Stimulated activated CD4-positive, alpha-beta T cell treated with anti-CD3 and anti-CD28 coated beads, Interleukin-2, amount 100 ng/mL, for 24 hours (primary cell): ENCODE measurements around the gene SPAG8.

Experiments used
- DNase-seq, 2 donors: peaks; one replicate each; pipeline ENCODE4 v3.0.0-alpha.2; 2020

Gene SPAG8

DNA sequence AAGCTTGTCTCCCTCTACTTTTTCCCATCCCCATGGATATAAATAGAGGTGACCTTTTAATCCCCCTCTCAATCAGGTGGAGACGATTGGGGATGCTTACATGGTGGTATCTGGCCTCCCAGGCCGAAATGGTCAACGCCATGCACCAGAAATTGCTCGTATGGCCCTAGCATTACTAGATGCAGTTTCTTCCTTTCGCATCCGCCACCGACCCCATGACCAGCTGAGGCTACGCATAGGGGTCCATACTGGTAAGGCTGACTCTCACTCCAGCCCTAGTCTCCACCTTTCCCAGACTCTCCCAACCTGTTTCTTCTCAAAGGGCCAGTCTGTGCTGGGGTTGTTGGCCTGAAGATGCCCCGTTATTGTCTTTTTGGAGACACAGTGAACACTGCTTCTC is 3.6 kb downstream of the SPAG8 start:
- DNase-seq = no peak

DNA sequence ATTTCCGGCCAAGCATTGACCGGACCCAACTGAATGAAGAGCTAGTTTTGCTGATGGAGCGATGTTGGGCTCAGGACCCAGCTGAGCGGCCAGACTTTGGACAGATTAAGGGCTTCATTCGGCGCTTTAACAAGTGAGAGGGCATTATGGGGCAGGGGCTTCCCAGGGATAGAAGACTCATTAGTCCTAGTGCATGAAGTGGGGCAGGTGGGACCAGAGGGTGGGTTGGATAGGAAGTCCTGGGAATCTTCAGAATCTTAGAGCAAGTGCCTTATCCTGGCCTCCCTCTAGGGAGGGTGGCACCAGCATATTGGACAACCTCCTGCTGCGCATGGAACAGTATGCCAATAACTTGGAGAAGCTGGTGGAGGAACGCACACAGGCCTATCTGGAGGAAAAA is 6.0 kb downstream of the SPAG8 start:
- no peak for DNase-seq

DNA sequence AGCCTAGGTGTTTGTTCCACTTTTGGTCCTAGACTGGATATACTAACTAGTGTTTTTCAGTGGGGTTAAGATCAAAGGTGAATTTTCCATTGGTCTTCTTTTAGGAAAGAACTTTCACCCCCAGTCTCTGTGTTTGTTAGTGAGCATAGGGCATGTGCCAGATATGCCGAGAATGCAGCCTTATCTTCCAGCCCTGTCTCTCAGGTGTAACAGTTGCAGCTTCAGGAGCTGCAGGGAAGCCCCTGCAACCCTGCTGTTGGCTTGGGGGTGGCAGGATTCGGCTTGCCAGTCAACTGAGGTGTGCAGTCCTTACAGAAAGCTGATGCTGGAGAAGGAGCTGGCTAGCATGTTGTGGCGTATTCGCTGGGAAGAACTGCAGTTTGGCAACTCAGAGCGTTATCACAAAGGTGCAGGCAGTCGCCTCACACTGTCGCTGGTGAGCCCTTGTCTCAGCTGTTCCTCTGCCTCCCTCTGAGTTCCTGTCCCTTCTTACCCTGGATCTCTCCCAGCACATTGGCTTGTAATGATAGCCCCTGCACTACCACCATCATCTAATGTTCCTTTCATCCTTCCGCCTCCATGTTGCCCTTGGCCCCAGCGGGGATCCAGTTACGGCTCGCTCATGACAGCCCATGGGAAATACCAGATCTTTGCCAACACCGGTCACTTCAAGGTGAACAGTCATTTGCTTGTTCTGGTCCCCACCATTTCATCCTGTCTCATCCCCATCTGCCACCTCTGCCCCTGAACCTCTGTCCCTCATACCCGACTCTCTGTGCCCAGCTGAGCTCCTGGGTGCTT is 10.5 kb downstream of the SPAG8 start:
- no peak for DNase-seq

DNA sequence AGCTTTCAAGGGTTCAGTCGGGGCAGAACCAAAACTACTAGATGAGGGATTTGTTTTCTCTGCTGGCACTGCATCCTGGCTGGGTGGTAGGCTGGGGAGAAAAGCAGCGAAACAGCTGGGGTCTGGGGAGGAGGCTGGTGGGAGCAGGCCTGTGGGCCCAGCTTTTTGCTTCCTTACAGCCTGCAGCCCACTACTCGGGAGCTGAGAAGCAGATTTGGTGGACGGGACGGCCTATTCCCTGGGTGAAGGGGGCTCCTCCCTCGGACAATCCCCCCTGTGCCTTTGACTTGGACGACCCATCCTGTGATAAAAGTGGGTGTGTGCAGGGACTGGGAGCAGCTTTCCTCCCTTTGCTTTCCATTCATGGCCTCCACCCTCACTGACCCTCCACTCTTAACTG is 11.5 kb downstream of the SPAG8 start:
- no peak for DNase-seq

DNA sequence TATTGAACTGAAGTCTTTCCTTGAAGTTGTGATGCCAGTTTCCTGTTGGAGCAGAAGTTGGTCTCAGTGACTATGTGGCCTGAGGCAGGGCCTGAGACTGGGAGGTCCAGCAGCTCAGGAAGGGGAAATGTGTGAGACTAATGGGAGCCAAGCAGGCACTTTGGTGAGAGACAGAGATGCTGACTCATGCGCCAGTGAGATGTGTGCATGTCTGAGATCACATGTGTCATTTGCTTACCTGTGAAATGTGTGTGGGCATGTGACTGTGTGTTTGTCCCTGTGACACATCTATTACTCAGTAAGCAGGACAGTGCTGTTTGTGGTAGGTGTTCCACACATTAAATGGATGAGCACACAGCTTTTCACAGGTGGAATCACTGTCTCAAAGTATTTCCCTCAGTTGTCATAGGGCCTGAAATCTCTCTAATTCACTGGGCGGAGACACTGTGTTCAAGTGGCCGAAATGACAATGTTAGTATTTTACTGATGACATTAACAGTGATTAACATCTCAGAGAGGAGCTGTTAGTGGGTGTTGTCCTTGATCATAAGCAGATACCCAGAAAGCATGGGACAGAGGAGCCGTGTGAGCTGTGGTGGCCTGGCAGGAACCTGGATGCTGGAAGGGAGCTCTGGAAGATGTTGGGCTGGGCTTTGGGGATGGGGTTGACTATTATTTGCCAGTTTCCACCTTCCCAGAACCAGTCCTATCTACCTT is 13.2 kb downstream of the SPAG8 start:
- peak; percentile 38 to 59 for DNase-seq

DNA sequence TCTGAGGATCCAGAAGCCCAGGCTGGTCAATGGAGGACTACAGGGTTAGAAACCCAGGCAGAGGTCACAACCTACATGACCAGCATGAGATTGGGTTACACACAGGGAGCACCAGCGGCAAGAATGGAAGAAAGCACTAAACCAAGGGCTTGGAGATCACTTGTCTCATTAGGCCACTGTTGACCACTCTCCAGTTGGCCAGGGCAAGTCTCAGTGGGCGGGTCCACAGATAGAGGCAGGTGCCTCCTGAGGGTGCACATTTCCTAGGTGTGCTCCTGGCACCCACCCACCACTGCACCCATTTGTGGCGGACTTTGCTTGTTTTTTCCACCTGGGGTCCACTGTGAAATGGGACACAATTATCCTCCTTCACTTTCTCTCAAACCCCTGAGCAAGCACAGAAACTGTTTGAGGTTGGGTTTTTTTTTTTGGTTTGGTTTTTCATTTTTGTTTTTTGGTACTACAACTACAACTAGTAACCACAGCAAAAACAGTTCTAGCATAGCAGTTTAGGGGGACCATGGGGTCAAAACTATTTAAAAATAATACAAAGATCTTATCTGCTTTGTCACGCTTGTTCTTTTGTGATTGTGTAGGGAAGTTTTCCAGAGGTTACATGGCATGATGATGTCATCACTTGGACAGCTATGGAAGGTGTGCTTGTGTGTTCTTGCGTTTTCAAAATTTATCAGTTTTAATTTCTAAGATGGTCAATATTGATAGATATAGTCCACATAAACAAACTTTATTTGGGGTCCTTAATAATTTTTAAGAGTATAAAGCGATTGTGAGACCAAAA is 14.6 kb downstream of the SPAG8 start:
- DNase-seq = no peak

DNA sequence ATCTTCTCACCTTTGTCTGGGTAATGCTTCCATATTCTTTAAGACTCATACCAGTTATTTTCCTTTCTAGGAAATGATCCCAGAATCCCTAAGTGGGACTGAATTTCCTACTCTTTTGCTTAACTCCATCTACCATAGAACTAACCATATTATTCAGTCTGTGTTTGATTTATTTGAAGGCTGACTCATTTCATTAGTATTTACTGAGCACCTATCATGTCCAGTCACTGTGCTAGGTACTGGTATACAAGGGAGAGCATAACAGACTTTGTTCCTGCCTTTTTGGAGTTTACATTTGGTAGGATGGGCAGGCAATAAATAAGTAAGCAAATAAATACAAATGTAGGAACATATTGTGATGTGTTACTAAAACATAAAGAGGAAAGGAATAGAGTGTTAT is 16.4 kb downstream of the SPAG8 start:
- no peak for DNase-seq

DNA sequence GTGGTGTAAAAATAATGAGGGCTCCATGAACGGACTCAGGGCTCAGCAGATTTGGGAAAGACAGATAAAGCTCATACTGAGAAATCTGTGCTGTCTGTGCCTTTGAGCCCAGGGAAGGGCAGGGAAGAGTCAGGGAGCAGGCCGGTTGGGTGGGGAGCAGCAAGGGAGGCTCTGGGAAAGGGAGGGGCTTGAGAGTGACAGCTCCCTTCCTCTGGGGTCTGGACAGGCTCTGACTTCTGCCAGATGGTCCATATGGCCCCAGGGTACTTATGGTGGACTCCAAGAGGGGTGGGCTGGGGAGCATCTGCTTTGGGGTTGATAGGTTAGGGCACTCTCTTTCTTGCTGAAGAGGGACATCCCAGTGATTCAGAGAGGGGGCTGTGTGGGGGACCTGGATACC is 18.6 kb downstream of the SPAG8 start:
- no peak for DNase-seq

DNA sequence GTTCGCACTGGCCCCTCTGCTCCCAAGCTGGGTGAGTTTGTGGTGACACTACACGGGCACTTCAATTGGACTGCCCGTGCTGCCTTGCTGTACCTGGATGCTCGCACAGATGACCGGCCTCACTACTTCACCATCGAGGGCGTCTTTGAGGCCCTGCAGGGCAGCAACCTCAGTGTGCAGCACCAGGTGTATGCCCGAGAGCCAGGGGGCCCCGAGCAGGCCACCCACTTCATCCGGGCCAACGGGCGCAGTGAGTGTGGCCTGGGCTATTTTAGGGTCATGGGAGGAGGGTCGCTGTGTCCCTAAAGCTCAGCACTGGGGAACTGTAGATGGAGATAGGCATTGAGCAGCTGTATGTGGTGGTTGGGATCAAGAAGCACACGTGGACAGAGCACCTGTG is 19.2 kb downstream of the SPAG8 start:
- no peak for DNase-seq

DNA sequence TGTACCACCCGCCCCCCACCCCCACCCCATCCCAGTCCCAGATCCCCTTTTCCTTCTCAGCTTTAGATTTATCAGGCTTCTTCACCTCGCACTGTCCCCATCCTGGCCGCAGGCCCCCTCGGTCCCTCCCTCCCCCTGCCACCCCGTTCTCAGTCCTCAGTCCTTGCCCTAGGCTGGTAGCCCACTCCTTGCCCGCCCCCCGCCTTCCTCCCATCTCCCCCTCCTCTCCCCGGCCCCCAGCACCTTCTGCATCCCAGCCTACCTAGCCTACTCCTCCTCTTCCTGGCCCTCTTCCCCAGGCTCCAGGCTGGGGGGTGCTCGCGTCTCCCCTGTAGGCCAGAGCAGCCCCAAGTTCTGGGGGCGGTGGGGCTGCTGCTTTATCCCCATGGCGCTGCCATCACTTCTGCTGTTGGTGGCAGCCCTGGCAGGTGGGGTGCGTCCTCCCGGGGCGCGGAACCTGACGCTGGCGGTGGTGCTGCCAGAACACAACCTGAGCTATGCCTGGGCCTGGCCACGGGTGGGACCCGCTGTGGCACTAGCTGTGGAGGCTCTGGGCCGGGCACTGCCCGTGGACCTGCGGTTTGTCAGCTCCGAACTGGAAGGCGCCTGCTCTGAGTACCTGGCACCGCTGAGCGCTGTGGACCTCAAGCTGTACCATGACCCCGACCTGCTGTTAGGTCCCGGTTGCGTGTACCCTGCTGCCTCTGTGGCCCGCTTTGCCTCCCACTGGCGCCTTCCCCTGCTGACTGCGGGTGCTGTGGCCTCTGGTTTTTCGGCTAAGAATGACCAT is 19.8 kb downstream of the SPAG8 start:
- no peak for DNase-seq

DNA sequence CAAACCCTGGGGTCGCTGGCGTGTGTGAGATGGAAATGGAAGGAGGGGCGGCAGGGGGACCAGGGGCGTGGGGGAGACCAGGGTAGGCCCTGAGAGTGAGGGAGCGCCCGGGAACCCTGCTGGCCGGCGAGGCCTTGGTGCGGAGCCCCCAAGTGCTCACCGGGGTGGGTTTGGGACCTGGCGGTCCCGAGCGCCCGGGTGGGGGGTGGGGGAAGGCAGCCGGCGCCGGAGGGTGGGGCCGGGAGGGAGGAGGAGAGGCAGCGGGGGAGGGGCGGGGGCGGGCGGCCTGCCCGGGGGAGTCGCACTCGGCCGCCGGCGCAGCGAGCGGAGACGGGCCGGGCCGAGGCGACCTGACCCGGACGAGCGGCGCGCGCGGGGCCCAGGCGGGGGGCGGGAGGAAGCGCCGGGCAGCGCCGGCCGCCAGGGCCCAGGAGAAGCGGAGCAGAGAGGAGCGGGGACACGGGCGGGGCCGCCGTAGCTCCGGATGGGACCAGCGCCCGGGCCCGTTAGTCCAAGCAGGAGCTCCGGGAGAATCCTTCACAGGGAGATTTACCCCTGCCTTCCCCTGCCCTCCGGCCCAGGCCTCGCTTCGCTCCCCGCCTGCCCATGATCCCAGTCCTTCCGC is 20.7 kb downstream of the SPAG8 start, which contains the start of gene NPR2:
Gene NPR2 (plus strand): TSS at position 295 of the 625 bp plus-strand sequence. CDS start 818 bp downstream, outside the sequence.
- DNase-seq = no peak

DNA sequence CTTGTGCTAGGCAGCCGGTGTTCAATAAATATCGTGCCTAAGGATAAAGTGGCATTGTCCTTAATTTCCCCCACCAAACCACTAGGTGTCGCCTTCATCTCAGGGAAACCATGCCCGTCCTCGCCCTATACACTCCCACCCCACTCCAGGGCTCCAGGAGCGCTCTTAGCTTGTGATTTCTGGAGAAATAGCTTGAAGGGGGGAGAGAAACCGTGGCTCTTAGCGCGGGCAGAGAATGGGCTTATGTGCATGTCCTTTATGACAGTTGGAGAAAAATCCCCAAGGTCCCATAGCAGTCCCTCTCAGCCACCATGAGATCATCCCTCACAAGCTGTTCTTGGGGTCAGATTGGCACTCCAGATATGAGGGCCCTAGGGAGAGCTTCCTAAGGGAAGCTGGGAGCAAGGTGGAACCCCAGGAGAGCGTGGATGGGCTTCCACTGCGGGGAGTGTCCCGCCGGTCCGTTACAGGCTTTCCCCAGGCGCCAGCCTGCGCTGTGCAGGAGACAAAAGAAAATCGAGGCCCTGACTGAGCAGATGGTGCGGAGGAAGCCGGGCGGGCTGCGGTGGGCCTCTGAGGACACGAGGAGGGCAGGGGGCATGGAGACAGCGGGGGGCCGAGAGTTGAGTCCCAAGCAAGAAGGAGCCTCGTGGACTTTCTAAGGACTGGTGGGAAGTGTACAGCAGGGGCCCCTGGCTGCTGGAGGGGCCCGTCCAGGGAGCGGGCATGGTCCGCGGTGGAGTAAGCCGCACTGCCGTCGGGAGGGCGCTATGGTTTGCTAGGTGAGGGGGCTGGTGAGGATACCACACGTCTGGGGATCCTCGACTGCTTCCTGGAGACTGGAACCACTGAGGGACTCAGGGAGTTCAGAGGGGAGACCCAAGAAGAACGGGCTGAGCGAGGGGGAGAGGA is 21.4 kb downstream of the SPAG8 start:
- peak; percentile 45 to 60 for DNase-seq

DNA sequence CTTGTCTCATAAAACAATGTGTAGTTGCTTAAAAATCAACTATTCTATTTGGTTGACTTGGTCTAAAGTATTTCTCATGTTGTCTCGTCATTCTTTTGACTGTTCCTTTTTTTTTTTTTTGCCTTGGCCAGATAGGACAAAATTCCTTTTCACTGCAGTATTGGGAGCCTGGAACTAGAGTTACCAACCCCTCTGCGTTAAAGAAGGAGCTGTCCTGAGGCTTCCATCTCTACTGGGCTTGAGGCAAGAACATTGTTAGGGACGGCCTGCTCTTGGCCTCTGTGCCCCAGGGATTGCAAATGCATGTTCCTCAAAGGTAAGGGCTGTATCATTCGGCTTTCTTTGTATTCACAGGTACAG is 22.1 kb downstream of the SPAG8 start:
- no peak for DNase-seq

DNA sequence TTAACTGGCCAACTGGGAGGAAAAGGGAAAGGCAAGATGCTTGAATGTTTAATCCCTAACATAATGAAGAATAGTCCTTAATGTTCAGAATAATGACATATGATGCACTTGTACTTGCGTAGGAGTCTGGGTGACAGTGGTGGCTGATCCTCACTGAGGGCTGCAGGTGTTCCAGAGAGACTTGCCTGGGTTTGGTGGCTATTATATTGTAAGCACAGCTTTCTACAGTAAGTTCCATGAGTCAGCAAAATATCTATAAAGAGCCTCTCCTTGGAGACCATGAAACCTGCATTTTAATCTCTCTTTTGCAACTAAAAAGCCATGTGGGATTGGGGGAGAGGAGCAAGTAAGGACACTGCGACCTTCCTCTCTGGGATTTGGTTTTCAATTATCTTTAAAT is 22.5 kb downstream of the SPAG8 start:
- no peak for DNase-seq

DNA sequence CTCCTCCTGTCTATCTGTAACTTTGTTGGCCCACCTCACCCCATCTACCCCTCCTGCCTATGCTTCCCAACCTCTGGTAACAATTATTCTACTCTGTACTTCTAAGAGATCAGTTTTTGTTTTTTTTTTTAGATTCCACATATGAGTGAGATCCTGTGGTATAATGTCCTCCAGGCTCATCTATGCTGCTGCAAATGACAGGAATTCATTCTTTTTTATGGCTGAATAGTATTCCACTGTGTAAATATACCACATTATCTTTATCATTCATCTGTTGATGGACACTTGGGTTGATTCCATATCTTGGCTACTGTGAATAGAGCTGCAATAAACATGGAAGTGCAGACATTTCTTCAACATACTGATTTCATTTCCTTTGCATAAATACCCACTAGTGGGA is 28.6 kb downstream of the SPAG8 start:
- no peak for DNase-seq

DNA sequence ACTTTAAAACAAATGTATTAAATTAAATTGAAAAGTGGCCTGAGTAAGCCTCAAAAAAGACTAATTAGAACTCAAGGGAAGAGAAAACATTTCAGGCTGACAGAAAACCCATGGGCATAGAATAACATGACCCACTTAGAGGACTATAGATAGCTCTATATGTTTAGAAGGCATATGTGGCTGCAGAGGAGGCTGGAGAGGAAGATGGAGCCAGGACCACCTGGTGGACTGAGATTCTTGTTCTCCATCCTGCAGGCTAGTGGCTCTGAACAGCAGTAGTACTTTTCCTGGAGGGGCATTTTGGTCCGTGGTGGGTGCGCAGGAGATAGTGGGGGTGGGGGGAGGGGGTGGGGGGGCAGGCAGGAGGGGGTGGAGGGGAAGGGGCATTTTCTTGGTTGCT is 31.0 kb downstream of the SPAG8 start:
- no peak for DNase-seq

DNA sequence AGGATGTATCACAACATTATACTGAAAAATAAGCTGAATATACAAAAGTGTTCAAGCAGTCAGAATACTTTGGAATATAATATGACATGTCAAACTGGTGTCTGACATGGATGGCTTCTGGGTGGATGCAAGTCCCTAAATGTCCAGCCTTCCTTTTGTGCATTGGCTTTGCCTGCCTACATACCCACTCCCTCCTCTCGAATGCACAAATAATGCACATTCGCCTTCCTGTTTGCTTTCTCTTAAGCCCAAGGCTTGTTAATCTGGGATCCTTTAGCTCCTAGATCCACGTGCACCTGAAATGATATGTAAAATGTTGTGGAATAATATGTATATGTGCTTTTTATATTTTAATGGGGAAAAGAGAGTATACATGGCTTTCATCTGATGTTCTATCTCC is 33.6 kb downstream of the SPAG8 start:
- DNase-seq = no peak

DNA sequence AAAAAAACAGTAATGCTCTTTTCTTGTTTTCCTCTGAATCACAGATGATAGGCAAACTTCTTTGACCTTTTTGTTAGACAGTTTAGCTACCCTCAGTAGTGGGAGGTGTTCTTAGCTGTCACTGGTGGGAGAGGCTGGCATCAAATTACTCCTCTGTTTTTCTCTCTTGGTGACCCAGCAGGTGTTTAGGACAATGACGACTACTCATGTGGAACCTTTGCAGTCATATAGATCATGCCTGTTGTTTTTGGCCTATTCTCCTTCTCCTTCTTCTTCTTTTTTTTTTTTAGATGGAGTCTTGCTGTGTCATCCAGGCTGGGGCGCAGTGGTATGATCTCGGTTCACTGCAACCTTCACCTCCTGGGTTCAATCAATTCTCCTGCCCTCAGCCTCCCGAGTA is 36.0 kb downstream of the SPAG8 start:
- no peak for DNase-seq

DNA sequence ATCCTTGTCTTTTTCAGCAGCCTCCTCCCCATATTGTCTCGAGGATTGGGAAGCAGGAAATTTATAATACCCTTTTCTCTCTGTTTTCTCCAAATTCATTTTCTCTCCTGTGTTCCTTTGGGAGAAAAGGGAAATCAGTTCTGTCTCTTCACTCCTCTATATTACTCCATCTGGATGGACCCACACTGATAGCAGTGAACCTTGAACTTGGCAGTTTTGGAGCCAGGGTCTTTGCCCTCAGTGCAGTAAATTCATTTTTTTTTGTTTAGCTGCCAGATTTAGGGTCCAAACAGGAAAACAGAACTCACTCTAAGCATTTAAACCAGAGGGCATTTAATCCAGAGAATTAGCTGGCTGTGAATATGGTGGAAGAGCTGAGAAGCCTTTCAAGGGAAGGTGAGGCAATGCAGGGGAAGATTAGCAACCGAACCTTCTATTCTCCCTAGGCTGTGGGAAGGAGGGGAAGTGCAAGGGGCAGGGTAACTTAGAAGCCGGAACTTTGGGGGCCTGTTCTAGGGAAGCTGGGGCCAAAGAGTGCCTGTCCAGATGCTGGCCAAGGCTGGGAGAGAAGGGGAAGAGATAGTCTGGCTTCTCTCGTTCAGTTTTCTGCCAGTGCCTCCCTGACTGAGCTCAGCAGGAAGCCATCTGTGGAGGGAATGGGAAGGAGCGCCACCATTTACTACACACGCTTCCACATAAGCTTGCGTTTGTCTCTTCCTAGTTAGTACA is 37.0 kb downstream of the SPAG8 start:
- DNase-seq = no peak

DNA sequence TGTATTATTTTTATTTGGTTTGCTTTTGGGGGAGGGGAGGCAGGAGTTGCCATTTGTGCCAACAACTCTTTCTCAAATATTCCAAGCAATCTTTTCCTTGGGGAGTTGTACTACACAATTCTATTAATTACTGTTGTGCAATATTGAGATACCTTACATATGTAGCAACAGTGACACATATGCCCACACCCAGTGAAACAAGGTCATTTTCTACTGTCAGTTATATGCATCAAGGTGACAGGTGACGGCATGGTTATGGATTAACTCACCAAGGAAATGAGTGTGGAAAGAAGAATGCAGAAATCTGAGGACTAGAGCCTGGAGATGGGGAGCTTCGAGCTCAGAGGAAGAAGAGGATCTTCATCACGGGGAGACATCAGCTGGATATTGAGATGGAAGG is 40.1 kb downstream of the SPAG8 start:
- DNase-seq = no peak

DNA sequence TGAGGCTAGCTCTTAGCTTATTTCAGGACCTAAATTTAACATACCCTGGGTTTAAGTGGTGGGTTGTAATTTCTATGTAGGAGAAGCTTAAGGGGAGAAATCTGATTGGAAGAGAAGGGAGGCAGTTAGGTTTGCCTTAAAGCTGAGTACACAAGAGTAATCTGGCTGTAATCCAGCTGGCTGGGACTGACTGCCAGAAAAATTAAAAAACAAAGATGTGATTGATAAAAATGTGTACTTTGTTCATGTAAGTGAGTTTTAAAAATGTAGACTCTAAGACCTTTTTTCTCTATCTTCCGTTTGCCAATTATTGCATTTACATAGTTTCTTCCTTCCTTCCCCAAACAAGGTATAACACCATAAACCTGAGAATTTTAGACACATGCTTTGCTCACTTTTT is 40.5 kb downstream of the SPAG8 start:
- no peak for DNase-seq
